GM20431 (cell line): ENCODE measurements around the gene GSTK1.
"Not testable (repeated sequence)": the region's sequence is repeated elsewhere in the genome, so short reads cannot be mapped to it uniquely, and the experiment has no call there.

Experiments used
- in situ Hi-C: fragments of 300-500 bp; cut with MseI, MboI; formaldehyde crosslinking; loops from one replicate; pipeline ENCODE4 v1.15.0; 2020; ENCODE audit warnings: low sequenced_read_pairs; ENCODE audit not compliant: unreplicated experiment

The GSTK1 gene

DNA sequence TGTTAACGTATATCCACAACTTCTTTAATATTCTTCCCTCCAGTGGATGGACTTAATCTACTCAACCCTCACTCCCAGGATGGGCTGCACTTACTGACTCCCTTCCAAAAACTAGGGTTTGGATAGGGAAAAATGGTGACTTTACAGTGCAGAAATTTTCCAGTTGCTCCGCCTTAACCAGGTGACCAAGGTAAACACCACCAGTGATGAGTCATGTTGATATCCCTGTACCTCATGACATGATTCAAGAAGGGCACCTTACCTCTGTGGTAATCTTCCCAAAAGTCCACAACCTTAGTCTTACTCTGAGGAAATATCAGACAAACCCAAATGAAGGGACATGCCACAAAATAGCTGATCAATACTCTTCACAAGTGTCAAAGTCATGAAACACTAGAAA is 3.5 kb upstream of the GSTK1 start:
- in situ Hi-C loops = no loop called here

DNA sequence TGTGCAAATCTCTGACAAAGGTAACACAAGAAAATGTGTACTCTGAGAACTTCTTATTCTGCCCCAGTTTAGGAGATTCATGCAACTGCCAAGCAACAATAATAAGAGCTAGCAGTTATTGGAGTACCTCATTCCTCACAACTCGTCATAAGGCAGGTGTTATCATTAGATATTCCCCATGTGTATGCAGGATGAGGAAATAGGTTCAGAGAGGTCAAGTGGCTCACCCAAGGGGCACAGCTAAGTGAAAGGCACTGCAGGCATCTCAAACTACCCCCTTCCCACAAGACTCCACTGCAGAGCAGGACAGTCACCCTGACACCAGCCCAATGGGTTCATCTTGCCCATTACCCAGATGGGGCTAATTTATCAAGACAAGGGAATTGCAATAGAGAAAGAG is 1.3 kb upstream of the GSTK1 start:
- in situ Hi-C loops = no loop called here

DNA sequence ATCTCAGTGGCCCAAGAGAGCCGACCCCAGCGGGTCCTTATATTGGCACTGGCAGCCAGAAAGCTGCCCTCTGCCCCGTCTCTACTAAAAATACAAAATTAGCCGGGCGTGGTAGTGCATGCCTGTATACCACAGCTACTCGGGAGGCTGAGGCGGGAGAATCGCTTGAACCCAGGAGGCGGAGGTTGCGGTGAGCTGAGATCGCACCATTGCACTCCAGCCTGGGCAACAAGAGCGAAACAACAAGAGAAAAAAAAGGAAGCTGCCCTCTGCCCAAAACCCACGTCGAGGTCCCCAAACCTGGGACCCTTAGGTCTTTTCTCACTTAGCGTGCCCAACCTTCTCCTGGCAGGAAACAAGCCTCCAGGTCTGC is 941 bp downstream of the GSTK1 start:
- in situ Hi-C loops = not testable (repeated sequence)

DNA sequence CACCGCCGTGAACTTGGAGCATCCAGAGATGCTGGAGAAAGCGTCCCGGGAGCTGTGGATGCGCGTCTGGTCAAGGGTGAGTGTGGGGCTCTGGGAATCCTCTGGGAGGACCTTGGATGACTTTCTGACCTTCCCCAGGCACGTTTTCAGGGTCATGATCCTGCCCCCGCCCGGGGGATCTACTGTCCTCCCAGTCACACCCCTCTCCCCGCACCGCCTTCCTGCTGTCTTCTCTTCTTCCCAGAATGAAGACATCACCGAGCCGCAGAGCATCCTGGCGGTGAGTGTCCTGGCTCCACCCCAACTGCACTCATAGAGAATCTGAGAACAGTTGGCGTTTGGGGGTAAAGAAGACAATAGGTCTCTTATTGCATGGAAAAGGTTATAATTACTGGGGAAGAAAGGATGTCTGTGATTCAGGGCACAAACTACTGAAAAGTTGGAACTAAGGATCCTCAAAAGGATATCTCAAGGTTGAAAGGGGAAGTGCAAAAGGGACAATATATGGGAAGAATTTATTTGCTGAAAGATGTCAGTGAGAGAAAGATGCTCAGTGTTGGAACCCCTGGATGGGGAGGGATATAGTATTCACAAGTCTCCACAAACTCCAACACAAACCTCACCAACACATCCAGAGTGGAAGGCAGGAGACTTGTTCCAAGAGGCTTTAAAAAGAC is 1.9 kb downstream of the GSTK1 start:
- in situ Hi-C loops = no loop called here

DNA sequence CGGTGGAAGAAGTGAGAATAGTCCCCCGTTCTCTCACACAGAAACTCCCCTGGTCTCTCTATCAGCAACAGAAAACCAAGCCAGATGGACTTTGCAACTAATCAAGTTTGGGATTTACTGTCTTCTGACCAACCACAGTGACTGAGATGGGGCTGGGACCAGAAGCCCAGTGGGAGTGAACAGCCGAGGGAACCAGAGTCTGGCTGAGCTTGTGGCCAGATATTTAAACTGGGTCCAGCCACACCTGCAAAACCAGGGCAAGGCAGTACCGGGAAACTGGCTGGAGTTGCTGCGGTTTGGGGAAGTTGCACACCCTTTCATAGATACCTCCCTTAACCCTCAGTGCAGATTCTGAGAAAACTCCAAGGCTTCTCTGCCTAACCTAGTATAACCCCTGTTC is 6.0 kb downstream of the GSTK1 start:
- in situ Hi-C loops = no loop called here

GRCh38 chr7:143271240-143271639 is 8.0 kb downstream of the GSTK1 start:
- in situ Hi-C loops = no loop called here

DNA sequence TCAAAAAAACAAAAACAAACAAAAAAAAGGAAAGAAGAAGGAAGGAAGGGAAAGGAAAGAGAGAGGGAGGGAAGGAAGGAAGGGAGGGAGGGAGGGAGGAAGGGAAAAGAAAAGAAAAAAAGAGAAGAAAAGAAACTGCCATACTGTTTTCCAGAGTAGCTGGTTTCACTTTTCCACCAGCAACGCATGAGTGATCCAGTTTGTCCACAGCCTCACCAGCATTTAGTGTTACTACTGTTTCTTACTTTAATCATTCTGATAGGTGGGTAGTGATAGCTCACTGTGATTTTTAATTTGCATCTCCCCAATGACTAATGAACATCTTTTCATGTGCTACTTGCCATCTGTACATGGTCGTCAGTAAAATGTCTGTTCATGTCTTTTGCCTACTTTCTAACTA is 9.6 kb downstream of the GSTK1 start:
- in situ Hi-C loops = no loop called here

DNA sequence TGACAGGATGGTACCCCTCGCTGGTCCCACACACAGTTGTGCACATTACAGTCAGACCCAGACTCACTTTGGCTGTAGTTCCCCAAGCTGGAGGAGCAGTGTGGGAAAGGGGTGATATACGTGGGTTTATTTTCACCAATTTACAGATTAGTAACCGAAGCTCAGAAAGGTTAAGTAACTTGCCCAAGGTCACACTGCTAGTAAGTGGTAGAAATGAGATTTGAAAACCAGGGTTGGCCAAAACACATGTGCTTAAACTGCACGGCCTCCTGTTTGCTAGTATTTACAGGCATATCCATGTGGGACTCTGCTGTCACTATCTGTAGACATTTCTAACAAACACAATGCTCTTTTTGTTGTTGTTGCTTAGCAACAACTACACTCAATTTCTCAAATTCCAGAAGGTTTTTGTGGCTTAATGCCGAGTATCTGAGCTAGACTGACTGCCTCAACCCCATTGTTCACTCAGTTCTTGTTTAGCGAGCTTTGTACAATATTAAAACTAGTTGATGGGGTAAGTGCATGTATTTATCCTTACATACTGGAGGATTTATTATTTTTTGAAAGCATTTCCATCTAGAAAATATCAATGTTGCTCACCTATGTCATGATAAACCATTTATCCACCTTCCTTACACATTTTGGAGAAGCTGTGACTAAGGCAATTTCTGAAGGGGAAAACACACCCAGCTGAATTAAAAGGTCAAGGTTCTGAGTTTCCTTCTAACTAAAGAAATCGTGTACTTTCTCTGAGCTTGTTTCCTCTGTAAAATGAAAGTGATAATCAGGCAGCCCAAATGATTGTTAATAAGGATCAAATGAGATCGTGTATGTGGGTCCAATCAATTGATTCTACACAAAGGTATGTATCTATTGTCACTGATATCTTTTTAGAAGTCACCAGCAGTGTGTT is 16.2 kb downstream of the GSTK1 start:
- in situ Hi-C loops = no loop called here

DNA sequence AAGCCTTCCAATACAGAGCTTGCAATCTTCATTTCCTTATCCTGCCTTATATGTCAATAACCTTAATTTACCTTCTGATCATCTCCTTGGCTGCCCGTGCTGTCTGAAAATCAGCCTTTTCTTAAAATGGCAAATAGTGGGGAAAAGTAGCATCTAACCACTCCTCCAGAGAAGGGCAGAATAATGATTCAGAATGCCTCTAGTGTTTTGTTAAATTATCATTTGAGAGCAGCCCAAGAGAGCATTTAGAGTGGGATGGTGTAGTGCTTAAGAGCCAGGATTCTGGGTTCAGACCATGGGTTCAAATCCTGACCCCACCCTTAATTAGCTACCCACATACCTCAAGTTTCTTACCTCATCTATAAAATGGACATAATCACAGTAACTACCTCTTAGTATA is 16.9 kb downstream of the GSTK1 start:
- in situ Hi-C loops = no loop called here

- in situ Hi-C loops = no loop called here
These were observed 17.3 kb downstream of the GSTK1 start for GRCh38 chr7:143280566-143280965.

DNA sequence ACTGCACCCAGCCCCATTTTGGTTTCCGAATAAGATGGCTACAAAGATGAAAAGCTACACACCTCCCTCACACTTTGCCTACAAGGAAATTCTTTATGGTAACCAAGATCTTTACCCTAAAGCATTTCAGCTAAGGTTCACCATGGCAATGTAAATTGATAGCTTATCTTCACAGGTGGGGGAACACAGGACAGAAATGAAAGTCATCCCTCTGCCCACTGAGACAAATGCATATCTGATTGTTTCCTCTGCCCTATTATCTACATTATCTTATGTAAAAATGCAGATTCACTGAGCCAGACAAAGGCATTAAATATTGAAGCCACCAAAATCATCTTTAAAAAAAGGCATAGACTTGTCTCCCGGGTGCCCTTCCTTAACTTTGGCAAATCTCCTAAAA is 18.3 kb downstream of the GSTK1 start:
- in situ Hi-C loops = no loop called here

DNA sequence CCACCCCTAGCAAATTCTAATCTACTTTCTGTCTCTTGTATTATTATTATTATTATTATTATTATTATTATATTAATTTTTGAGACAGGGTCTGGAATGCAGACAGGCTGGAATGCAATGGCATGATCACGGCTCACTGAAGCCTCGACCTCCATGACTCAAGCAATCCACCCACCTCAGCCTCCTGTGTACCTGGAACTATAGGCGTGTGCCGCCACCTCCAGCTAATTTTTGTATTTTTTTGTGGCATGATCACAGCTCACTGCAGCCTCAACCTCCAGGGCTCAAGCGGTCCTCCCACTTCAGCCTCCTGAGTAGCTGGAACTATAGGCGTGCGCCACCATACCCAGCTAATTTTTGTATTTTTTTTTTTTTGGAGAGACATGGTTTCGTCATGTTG is 18.9 kb downstream of the GSTK1 start:
- in situ Hi-C loops = no loop called here

- in situ Hi-C loops = no loop called here
These were observed 20.1 kb downstream of the GSTK1 start for GRCh38 chr7:143283381-143283780.

DNA sequence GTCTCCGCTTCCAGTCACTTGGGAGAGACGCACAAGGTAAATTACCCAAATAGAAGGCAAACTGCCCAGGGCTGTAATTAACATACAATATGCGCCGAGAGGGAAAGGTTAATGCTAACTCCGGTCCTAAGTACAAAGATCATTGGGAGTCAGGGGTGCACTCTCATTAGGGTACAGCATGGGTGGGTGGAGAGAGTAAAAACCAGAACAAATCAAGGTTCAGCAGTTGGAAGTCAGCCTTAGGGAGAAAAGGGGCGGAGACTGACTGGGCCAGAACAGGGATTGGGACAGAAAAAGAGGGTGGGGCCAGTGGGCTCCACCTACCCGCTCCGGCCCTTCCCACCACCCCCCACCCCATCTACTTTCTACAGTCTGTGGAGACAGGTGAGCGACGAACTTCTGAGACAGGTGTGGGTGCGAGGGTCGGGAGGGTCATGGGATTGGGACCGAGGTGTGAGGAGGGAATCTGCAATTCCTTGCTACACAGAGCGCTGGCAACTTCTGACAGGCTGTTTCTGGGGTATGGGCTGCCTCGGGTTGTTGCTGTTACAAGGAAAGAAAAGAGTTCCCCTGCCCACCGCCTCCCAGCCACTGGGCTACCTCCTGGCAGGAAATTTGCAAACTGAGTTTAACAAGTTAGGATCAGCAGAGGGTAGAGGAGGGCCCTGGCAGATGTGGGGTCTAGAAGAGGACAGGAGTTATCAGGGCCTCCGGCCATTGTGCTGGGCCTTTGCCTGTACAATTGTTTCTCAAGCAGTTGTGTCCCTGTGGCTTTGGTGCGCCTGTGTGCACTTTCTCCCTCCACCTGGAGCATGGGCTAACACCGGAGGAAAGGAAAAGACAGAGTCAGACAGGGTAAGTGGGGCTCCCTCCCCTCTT is 21.6 kb downstream of the GSTK1 start, which contains the start of gene TMEM139:
TSS of gene TMEM139 (plus strand) at position 368 of the 879 bp plus-strand sequence. CDS start 1,000 bp downstream, outside the sequence.
- in situ Hi-C loops = no loop called here

DNA sequence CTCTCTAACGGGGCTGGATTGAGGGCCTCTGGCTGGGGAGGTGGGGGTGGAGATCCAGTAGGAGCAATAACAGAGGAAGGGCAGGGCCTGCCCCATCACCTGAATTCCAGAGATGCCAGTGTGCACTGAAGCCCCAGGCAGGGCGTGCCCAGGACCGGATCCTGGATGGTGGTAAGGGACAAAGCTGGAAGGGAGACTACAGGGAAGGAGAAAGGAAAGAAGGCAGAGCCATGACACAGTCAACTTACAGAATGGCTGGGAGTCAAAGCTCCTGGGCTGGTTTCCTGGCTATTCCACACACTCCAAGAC is 22.2 kb downstream of the GSTK1 start:
- in situ Hi-C loops = no loop called here

- in situ Hi-C loops = no loop called here
These were observed 22.7 kb downstream of the GSTK1 start for GRCh38 chr7:143285806-143286521.

DNA sequence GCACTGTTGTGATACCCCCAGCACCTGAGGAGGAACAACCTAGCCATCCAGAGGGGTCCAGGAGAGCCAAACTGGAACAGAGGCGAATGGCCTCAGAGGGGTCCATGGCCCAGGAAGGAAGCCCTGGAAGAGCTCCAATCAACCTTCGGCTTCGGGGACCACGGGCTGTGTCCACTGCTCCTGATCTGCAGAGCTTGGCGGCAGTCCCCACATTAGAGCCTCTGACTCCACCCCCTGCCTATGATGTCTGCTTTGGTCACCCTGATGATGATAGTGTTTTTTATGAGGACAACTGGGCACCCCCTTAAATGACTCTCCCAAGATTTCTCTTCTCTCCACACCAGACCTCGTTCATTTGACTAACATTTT is 23.3 kb downstream of the GSTK1 start:
- in situ Hi-C loops = no loop called here

DNA sequence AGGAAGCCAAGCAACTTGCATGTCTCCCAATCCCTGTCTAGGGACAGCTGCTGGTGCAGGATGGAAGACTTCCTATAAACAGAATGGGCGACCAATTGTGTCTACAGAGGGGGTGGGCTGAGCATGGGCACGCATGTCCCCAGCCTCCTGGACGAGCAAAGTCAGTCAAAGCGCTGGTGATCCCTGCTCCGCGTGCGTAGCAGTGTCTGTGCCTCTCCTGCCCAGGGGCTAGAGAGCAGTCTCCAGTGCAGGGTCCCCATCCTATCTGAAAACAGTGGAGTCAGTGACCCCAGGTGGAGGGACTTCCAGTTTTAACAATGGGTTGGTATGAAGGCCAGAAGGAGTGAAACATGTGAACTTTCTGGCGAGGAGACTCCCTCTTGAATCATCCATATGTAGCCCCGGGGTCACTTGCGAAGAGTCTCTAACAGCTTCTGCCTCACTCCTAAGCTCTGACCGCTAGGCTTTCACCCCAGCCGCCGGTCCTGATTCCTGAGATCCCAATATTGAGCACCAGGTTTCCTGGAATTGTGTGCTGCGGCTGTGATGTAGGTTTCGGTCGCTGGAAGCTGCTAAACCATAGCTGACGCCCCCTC is 24.2 kb downstream of the GSTK1 start:
- in situ Hi-C loops = no loop called here

GRCh38 chr7:143287935-143288826 is 24.9 kb downstream of the GSTK1 start, which contains the start of gene CASP2:
Gene CASP2, plus strand, starts transcription at chr7:143288351. Its CDS starts 105 bp downstream, at chr7:143288456.
- in situ Hi-C loops = no loop called here
